ENCODE data around the gene POLD2.

GRCh38 chr7:44157116-44158080 is 34.0 kb upstream of the POLD2 start:
- TF ChIP-seq CTCF (conservative IDR thresholded peaks at IDR 0.05; ENCODE audit: low read length) (no peak), EZH2phosphoT487 (IDR thresholded peaks at IDR 0.05; ENCODE audit: borderline replicate concordance) (no peak)

Data from Loucy (cell line).